H1 (cell line): ENCODE results near the gene C3orf18. TPM values are rescaled to one million over a fixed set of nuclear protein-coding genes. Genes with fewer than 3 reads are reported as not detected.

Experiments
- CTCF ChIA-PET: fragments of 300-600 bp; sonication (Branson Sonifier 250); formaldehyde crosslinking; loops from one replicate; lab custom pipeline; 2021; ENCODE audit not compliant: partially characterized antibody; lab: Charles Lee
- POLR2A ChIA-PET: fragments of 300-600 bp; sonication (Branson Sonifier 250); formaldehyde crosslinking; loops from one replicate; lab custom pipeline; 2021; ENCODE audit warnings: inconsistent platforms; ENCODE audit not compliant: partially characterized antibody; lab: Charles Lee
- DNase-seq, 2 experiments: peaks; one replicate each; pipeline versions ENCODE4 v3.0.0 to v3.0.0-alpha.2; 2010 to 2022; ENCODE audit warnings: low spot score in 2 of 2, low read depth in 1 of 2, mixed read lengths in 1 of 2
- FAIRE-seq: peaks from 2 replicates; lab custom pipeline; 2011; peaks lifted over from hg19 to GRCh38; lab: Jason Lieb, UNC
- H2AFZ ChIP-seq: 2 replicates; pipeline ENCODE4 v1.8.1; 2012; ENCODE audit warnings: low read length, inconsistent platforms
- H2AK5ac ChIP-seq: 2 replicates; pipeline ENCODE4 v1.6.1; 2013; ENCODE audit warnings: low read depth, low read length
- H2BK120ac ChIP-seq: replicated peaks from 2 replicates; pipeline ENCODE3; 2013; ENCODE audit warnings: low read depth, low read length, inconsistent platforms
- H2BK12ac ChIP-seq: 2 replicates; pipeline ENCODE4 v1.6.1; 2013; ENCODE audit warnings: low read depth, low read length
- H2BK15ac ChIP-seq: 2 replicates; pipeline ENCODE4 v1.6.1; 2013; ENCODE audit warnings: low read length
- H2BK20ac ChIP-seq: 2 replicates; pipeline ENCODE4 v1.6.1; 2013; ENCODE audit warnings: low read length
- H2BK5ac ChIP-seq: 2 replicates; pipeline ENCODE4 v1.6.1; 2013; ENCODE audit warnings: low read depth, low read length
- H3K14ac ChIP-seq: 2 replicates; pipeline ENCODE4 v1.6.1; 2013; ENCODE audit warnings: inconsistent platforms; ENCODE audit not compliant: insufficient read length
- H3K18ac ChIP-seq: 2 replicates; pipeline ENCODE4 v1.6.1; 2013; ENCODE audit warnings: low read length; ENCODE audit errors: extremely low read depth
- H3K23ac ChIP-seq: 2 replicates; pipeline ENCODE4 v1.6.1; 2013; ENCODE audit warnings: inconsistent platforms; ENCODE audit not compliant: insufficient read length
- H3K23me2 ChIP-seq: 2 replicates; pipeline ENCODE4 v1.6.1; 2013; ENCODE audit warnings: low read depth, low read length
- H3K27ac ChIP-seq: 2 replicates; pipeline ENCODE4 v1.6.1; 2011; ENCODE audit warnings: low read depth, low read length, inconsistent platforms
- H3K27me3 ChIP-seq, 4 experiments: replicated peaks in 1 of 4; 1 replicate in 1 of 4; 2 replicates in 3 of 4; pipeline versions ENCODE4 v1.6.1 to v1.8.1; 2011 to 2013; ENCODE audit warnings: low read length in 3 of 4, mild to moderate bottlenecking in 3 of 4, inconsistent platforms in 2 of 4, mixed read lengths in 2 of 4, moderate library complexity in 1 of 4; ENCODE audit not compliant: control insufficient read depth in 3 of 4, insufficient read depth in 3 of 4; ENCODE audit errors: extremely low read depth in 1 of 4
- H3K36me3 ChIP-seq, 4 experiments: 2 replicates each; pipeline versions ENCODE4 v1.6.1 to v1.8.1; 2011 to 2013; ENCODE audit warnings: mild to moderate bottlenecking in 4 of 4, low read length in 3 of 4, moderate library complexity in 2 of 4, control low read depth in 1 of 4, inconsistent platforms in 1 of 4; ENCODE audit not compliant: insufficient read depth in 4 of 4, control insufficient read depth in 2 of 4
- H3K4ac ChIP-seq: replicated peaks from 2 replicates; pipeline ENCODE3; 2013; ENCODE audit warnings: low read length, low read depth, mixed read lengths, inconsistent platforms; ENCODE audit not compliant: insufficient read length
- H3K4me1 ChIP-seq, 4 experiments: replicated peaks in 1 of 4; 1 replicate in 1 of 4; 2 replicates in 3 of 4; pipeline versions ENCODE4 v1.6.1 to v1.8.1; 2011 to 2013; ENCODE audit warnings: low read length in 3 of 4, inconsistent platforms in 2 of 4, mixed read lengths in 1 of 4; ENCODE audit not compliant: insufficient read depth in 4 of 4, control insufficient read depth in 3 of 4
- H3K4me2 ChIP-seq, 2 experiments: 2 replicates each; pipeline versions ENCODE4 v1.6.1 to v1.8.1; 2011 to 2013; ENCODE audit warnings: low read depth in 2 of 2, low read length in 2 of 2, control low read depth in 1 of 2, inconsistent platforms in 1 of 2, mild to moderate bottlenecking in 1 of 2; ENCODE audit not compliant: insufficient read depth in 1 of 2
- H3K4me3 ChIP-seq, 4 experiments: fragments of 200-600, 300-600 bp in 1 of 4; sonication (generic), shearing (Covaris generic), sonication (Bioruptor Twin) in 1 of 4; 2 replicates each; pipeline versions ENCODE4 v1.5.1 to v1.8.1; 2011 to 2016; ENCODE audit warnings: low read length in 4 of 4, low read depth in 3 of 4, control low read depth in 2 of 4, inconsistent platforms in 2 of 4, mild to moderate bottlenecking in 2 of 4, mixed read lengths in 1 of 4, moderate library complexity in 1 of 4; ENCODE audit not compliant: insufficient read depth in 2 of 4; ENCODE audit errors: extremely low read depth in 1 of 4
- H3K56ac ChIP-seq: replicated peaks from 2 replicates; pipeline ENCODE3; 2013; ENCODE audit warnings: low read depth, mild to moderate bottlenecking, mixed read lengths, low read length, inconsistent platforms; ENCODE audit not compliant: insufficient read length
- H3K79me1 ChIP-seq: 2 replicates; pipeline ENCODE4 v1.6.1; 2013; ENCODE audit warnings: low read depth, low read length, control low read depth
- H3K79me2 ChIP-seq, 2 experiments: 2 replicates each; pipeline versions ENCODE4 v1.6.1 to v1.8.1; 2012 to 2013; ENCODE audit warnings: low read length in 2 of 2, mild to moderate bottlenecking in 2 of 2, inconsistent platforms in 1 of 2; ENCODE audit not compliant: insufficient read depth in 2 of 2, control insufficient read depth in 1 of 2
- H3K9ac ChIP-seq, 4 experiments: replicated peaks in 1 of 4; 1 replicate in 1 of 4; 2 replicates in 3 of 4; pipeline versions ENCODE4 v1.6.1 to v1.8.1; 2011 to 2013; ENCODE audit warnings: low read depth in 3 of 4, low read length in 3 of 4, control low read depth in 2 of 4, mild to moderate bottlenecking in 2 of 4, moderate library complexity in 2 of 4, inconsistent platforms in 1 of 4; ENCODE audit errors: extremely low read depth in 1 of 4
- H3K9me3 ChIP-seq, 2 experiments: 2 replicates each; pipeline versions ENCODE4 v1.6.1 to v1.8.1; 2012 to 2013; ENCODE audit warnings: mild to moderate bottlenecking in 2 of 2, moderate library complexity in 2 of 2, control low read depth in 1 of 2, inconsistent platforms in 1 of 2, low read depth in 1 of 2, low read length in 1 of 2, mixed read lengths in 1 of 2; ENCODE audit not compliant: insufficient read depth in 2 of 2
- H4K20me1 ChIP-seq, 2 experiments: replicated peaks in 1 of 2; 2 replicates each; pipeline versions ENCODE3 to v1.8.1; 2011 to 2013; ENCODE audit warnings: inconsistent platforms in 2 of 2, low read length in 2 of 2, mild to moderate bottlenecking in 1 of 2; ENCODE audit not compliant: insufficient read depth in 2 of 2, control insufficient read depth in 1 of 2
- H4K5ac ChIP-seq: 2 replicates; pipeline ENCODE4 v1.6.1; 2013; ENCODE audit warnings: low read length, low read depth, mixed read lengths, inconsistent platforms; ENCODE audit not compliant: insufficient read length
- H4K8ac ChIP-seq: 2 replicates; pipeline ENCODE4 v1.8.0; 2013; ENCODE audit warnings: mild to moderate bottlenecking, moderate library complexity, low read length, inconsistent platforms; ENCODE audit not compliant: insufficient read depth; ENCODE audit errors: extremely low read depth
- H4K91ac ChIP-seq: replicated peaks from 2 replicates; pipeline ENCODE3; 2013; ENCODE audit warnings: low read length, mixed read lengths, inconsistent platforms; ENCODE audit not compliant: insufficient read length
- SP1 ChIP-seq: IDR thresholded peaks from 2 replicates; pipeline ENCODE4 v1.6.1; 2011; ENCODE audit warnings: low read depth, low read length
- WGBS, 2 experiments: shearing (Covaris generic) in 1 of 2; methylation state at CpG; one replicate each; pipeline versions ENCODE4 v1.1.6 to v1.1.7; 2013 to 2015; ENCODE audit warnings: low lambda C conversion rate in 2 of 2, mixed read lengths in 2 of 2, inconsistent platforms in 1 of 2, low coverage in 1 of 2, missing lambda C conversion rate in 1 of 2; ENCODE audit not compliant: insufficient replicate concordance in 2 of 2, insufficient coverage in 1 of 2, insufficient read length in 1 of 2; ENCODE audit errors: extremely low coverage in 1 of 2, missing lambda C conversion rate in 1 of 2; 5-methylcytosine and 5-hydroxymethylcytosine counted together
- polyA plus RNA-seq, 7 experiments: library from polyadenylated mRNA; depleted of rRNA in 3 of 7; stranded (reverse) in 5 of 7; unstranded in 2 of 7; fragments of >200 nt in 5 of 7; fragments of 200-250 nt in 2 of 7; gene quantifications; 1 replicate in 5 of 7; 2 replicates in 1 of 7; 4 replicates in 1 of 7; pipeline versions ENCODE4 v1.2.1 to v1.2.3, GENCODE V29; 2011 to 2013; ENCODE audit warnings: missing spikeins in 2 of 7, mixed read lengths in 2 of 7
- total RNA-seq: library from RNA; stranded (reverse); fragmentation: NEBNext Ultra II Directional; extraction: Animal tissue kit (Norgen Biotek cat#: 25700); gene quantifications from 2 replicates; pipeline ENCODE4 v1.2.1, GENCODE V29; 2021

C3orf18 gene
- total and polyA plus RNA-seq, 2 of the 8 experiments (the other 6 are each of a cell fraction or from before 2014, with no cell fraction given): 7.5 to 15.0 TPM

GRCh38 chr3:50604628-50605588 lies 37.4 kb upstream of the C3orf18 start:
- Histone ChIP-seq H3K23me2 (no peaks in the 10 kb centered on the region), H3K23ac (no peak overlapping the region), H3K9ac (no peak overlapping the region), H3K4me2 (no peak overlapping the region), H3K4me3 (no peak overlapping the region), H3K9me3 (no peaks in the 10 kb centered on the region), H2BK120ac (no peak overlapping the region), H2BK12ac (no peak overlapping the region), H3K56ac (no peak overlapping the region), H3K27me3 (peaks cover 0 to 5% (median 1%) of the 10 kb centered on the region in 4 experiments; a peak in 4 of 7 replicates), H3K36me3 (no peaks in the 10 kb centered on the region), H3K4ac (no peak overlapping the region), H3K18ac (no peak overlapping the region), H3K79me1 (no peaks in the 10 kb centered on the region), H3K27ac (no peak overlapping the region), H4K8ac (no peak overlapping the region), H2BK20ac (no peak overlapping the region), H2AK5ac (no peak overlapping the region), H2AFZ (no peak overlapping the region), H4K91ac (no peak overlapping the region), H4K20me1 (peaks cover 3% of the 10 kb centered on the region in 2 experiments), H2BK15ac (no peak overlapping the region), H2BK5ac (no peak overlapping the region), H3K4me1 (peaks cover 0 to 1% (median 0%) of the 10 kb centered on the region in 4 experiments; a peak in 1 of 7 replicates), H3K14ac (no peak overlapping the region), H3K79me2 (no peaks in the 10 kb centered on the region), H4K5ac (no peak overlapping the region)
- no peak for FAIRE-seq
- ChIA-PET CTCF (interaction anchor here (6.3 to 50.4 kb wide), 4 partner anchors 10 to 45 kb away, joined by 39 to 1262 read pairs (median 548); partner anchors contain the start of genes C3orf18, DOCK3, HEMK1 and MAPKAPK3), POLR2A (interaction anchor here (1.8 kb wide), 1 partner anchor 12 kb away, joined by 4 read pairs; no protein-coding TSS in a partner anchor)
- no peak for TF ChIP-seq SP1
- DNase-seq: no peak
- 80% methylated on average over 14 of the region's 14 CpGs; no CpG with 5 or more reads in 1 of the 2 experiments for WGBS, 2 experiments
